Measurements from ENCODE around the gene FKBP15.

GRCh38 chr9:113184539-113184938 lies 36.5 kb downstream of the FKBP15 start:
- no peak for TF ChIP-seq CTCF (IDR thresholded peaks at IDR 0.05; ENCODE audit: borderline replicate concordance, extremely low read depth, low read length, poor library complexity, severe bottlenecking)
- TF ChIP-seq EZH2 (IDR thresholded peaks at IDR 0.05; ENCODE audit: borderline replicate concordance, low read depth, low read length, severe bottlenecking): no peak

Data from DND-41 (cell line).